ENCODE measurements around the gene ANAPC2.
A peak's percentile ranks its signal among the peaks of the same experiment; 100 is the strongest.

Gene ANAPC2, protein sequence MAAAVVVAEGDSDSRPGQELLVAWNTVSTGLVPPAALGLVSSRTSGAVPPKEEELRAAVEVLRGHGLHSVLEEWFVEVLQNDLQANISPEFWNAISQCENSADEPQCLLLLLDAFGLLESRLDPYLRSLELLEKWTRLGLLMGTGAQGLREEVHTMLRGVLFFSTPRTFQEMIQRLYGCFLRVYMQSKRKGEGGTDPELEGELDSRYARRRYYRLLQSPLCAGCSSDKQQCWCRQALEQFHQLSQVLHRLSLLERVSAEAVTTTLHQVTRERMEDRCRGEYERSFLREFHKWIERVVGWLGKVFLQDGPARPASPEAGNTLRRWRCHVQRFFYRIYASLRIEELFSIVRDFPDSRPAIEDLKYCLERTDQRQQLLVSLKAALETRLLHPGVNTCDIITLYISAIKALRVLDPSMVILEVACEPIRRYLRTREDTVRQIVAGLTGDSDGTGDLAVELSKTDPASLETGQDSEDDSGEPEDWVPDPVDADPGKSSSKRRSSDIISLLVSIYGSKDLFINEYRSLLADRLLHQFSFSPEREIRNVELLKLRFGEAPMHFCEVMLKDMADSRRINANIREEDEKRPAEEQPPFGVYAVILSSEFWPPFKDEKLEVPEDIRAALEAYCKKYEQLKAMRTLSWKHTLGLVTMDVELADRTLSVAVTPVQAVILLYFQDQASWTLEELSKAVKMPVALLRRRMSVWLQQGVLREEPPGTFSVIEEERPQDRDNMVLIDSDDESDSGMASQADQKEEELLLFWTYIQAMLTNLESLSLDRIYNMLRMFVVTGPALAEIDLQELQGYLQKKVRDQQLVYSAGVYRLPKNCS

DNA sequence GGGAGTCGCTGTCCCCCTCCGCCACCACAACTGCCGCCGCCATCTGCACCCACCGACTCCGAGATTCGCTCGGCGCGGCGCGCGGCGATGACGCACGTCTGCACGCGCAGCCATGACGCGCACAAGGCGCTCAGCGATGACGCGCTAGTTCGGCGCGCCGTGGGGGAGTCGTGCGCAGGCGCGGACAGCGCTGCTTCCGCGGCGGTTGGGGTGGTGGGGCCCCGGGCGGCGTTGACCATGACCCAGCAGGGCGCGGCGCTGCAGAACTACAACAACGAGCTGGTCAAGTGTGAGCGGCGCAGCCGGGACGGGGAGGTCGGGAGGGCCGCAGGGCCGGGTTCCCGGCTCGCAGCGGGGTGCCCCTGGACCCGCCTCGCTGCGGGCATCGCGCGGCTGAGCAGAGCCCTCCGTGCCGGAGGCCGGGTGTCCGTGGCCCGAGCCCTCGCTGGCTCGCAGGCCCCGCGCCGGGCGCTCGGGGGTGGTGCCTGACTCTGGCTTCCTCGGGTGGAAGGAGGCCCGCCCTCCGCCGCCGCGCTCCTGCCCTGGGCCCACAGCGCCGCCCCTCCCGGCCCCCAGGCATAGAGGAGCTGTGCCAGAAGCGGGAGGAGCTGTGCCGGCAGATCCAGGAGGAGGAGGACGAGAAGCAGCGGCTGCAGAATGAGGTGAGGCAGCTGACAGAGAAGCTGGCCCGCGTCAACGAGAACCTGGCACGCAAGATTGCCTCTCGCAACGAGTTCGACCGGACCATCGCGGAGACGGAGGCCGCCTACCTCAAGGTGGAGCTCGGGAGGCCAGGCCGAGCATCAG, at the start of gene ANAPC2, which contains the start of gene SSNA1:
ANAPC2 (minus strand) TSS at position 71 of the 807 bp plus-strand sequence; CDS start at position 43, 28 bp downstream.
SSNA1 (plus strand) TSS at position 187 of the 807 bp plus-strand sequence; CDS start at position 238, 51 bp downstream.
- Histone ChIP-seq H3K9ac (ENCODE audit: low read depth in 1 of 2, low read length in 2 of 2) (peak within 1 kb of the TSS; percentile 86 to 91), H3K27me3 (ENCODE audit: control insufficient read depth in 2 of 2, insufficient read depth in 2 of 2, low read length in 2 of 2) (no peaks in the 10 kb centered on the region), H3K36me3 (ENCODE audit: control insufficient read depth in 2 of 2, insufficient read depth in 2 of 2, low read length in 2 of 2) (peaks cover 44 to 51% of the 10 kb centered on the region in 2 donors), H3K27ac (ENCODE audit: low read depth in 2 of 2, low read length in 2 of 2) (peak within 1 kb of the TSS; percentile 94 to 97), H3K9me3 (ENCODE audit: control insufficient read depth in 2 of 2, low read length in 2 of 2) (no peaks in the 10 kb centered on the region), H3K4me3 (ENCODE audit: low read length in 2 of 2) (peak within 1 kb of the TSS; percentile 84 to 97), H3K4me1 (ENCODE audit: control insufficient read depth in 2 of 2, insufficient read depth in 2 of 2, low read length in 2 of 2) (peaks cover 41% of the 10 kb centered on the region in 2 donors)

DNA sequence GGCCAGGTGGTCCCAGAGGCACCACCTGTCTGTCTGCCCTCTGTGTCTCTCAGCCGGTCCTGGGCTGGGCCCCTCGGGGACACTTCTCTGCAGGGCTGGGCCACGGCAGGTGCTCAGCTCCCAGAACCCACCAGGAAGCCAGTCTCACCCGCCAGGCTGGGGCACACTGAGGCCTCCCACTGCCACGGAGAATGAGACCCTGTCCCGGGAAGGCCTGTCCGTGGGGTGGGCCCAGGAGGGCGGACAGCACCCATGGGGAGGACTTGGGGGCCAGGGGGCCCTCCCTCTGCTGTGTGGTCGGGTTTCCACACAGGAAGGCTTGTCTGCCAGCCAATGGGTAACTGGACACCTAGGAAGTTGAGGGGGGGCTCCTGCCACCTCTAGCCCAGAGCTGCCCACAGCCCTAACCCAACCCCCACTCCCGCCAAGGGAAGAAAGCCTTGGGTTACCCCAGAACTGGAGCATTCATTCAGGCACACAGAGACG, 48.6 kb upstream of the ANAPC2 start:
- peaks cover 11 to 22% of the 10 kb centered on the region in 2 donors for H3K27me3 ChIP-seq (ENCODE audit: control insufficient read depth in 2 of 2, insufficient read depth in 2 of 2, low read length in 2 of 2)
- H3K9me3 ChIP-seq (ENCODE audit: control insufficient read depth in 2 of 2, low read length in 2 of 2): no peaks in the 10 kb centered on the region
- H3K4me1 ChIP-seq (ENCODE audit: control insufficient read depth in 2 of 2, insufficient read depth in 2 of 2, low read length in 2 of 2): peaks cover 36 to 43% of the 10 kb centered on the region in 2 donors
- peak overlapping the region; percentile 63 to 65 for H3K9ac ChIP-seq (ENCODE audit: low read depth in 1 of 2, low read length in 2 of 2)
- peak overlapping the region; percentile 75 to 80 for H3K27ac ChIP-seq (ENCODE audit: low read depth in 2 of 2, low read length in 2 of 2)
- peak overlapping the region; percentile 13 to 50 for H3K4me3 ChIP-seq (ENCODE audit: low read length in 2 of 2)
- peaks cover 0 to under 1% of the 10 kb centered on the region in 2 donors for H3K36me3 ChIP-seq (ENCODE audit: control insufficient read depth in 2 of 2, insufficient read depth in 2 of 2, low read length in 2 of 2)

DNA sequence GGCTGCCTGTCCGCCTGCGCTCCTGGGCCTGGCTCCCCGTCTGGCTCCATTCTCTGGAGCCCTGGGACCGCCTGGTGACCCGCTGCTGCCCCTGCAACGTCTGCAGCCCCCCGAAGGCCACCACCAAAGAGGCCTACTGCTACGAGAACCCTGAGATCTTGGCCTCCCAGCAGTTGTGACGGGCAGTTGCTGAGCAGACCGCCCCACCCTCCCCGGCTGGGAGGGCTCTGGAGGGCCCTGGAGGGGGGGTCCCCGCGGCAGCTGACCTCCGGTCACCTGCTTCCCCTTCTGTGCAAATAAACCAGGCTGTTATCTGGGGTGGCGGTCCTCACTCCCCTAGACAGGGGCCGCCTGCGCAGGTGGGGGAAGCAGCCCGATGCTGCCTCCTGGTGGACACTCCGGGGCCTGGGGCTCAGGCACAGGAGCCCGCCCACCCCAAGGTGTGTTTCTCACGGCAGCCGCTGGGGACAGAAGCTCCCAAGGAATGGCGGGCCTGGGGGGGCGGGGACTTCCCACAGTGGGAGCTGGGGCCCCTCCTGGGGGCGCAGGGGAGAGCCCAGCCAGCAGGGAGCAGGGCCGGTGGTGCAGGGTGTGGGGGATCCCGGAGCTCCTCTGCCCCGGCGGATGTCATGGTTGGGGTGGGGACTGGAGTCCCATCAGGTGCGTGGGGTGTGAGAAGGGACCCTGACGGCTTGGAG, 48.0 kb upstream of the ANAPC2 start:
- Histone ChIP-seq H3K27me3 (ENCODE audit: control insufficient read depth in 2 of 2, insufficient read depth in 2 of 2, low read length in 2 of 2) (peaks cover 11 to 28% of the 10 kb centered on the region in 2 donors), H3K4me3 (ENCODE audit: low read length in 2 of 2) (peak overlapping the region; percentile 13 to 50), H3K27ac (ENCODE audit: low read depth in 2 of 2, low read length in 2 of 2) (peak overlapping the region in 1 of 2 donors; percentile 23), H3K9ac (ENCODE audit: low read depth in 1 of 2, low read length in 2 of 2) (peak overlapping the region; percentile 63 to 65), H3K36me3 (ENCODE audit: control insufficient read depth in 2 of 2, insufficient read depth in 2 of 2, low read length in 2 of 2) (no peaks in the 10 kb centered on the region), H3K4me1 (ENCODE audit: control insufficient read depth in 2 of 2, insufficient read depth in 2 of 2, low read length in 2 of 2) (peaks cover 36 to 43% of the 10 kb centered on the region in 2 donors), H3K9me3 (ENCODE audit: control insufficient read depth in 2 of 2, low read length in 2 of 2) (no peaks in the 10 kb centered on the region)

DNA sequence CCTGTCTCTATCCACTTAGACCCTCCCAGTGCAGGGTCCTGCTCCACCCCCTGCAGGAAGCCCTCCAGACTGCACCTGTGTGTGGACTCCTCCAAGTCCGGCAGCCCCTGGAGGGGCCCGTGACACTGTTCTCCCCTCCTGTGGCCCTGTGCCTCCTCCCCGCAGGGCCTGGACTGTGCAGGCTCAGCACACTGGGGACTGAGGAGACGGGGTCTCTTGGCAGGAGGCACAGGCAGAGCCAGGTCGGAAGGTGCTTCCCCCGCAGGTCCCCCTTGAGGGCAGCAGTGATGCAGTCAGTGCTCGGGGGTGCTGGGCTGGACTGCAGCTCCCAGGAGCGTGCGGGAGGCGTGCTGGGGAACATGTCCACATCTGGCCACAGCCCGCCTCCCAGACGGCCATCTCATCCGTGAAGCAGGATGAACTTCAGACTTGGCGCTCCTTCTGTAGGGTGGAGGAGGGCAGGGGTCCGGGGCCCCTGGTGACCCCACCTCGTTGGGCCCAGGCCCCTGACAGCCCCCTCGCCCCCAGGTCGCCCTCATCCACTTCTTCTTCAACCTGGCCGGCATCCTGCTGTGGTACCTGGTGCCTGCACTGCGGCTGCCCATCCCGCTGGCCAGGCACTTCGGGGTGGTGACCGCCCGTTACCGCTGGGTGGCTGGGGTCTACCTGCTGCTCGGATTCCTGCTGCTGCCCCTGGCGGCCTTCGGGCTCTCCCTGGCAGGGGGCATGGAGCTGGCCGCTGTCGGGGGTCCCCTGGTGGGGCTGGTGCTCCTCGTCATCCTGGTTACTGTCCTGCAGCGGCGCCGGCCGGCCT, 47.3 kb upstream of the ANAPC2 start:
- no peaks in the 10 kb centered on the region for H3K9me3 ChIP-seq (ENCODE audit: control insufficient read depth in 2 of 2, low read length in 2 of 2)
- peak overlapping the region in 1 of 2 donors; percentile 65 for H3K9ac ChIP-seq (ENCODE audit: low read depth in 1 of 2, low read length in 2 of 2)
- H3K4me1 ChIP-seq (ENCODE audit: control insufficient read depth in 2 of 2, insufficient read depth in 2 of 2, low read length in 2 of 2): peaks cover 36 to 43% of the 10 kb centered on the region in 2 donors
- peaks cover 13 to 29% of the 10 kb centered on the region in 2 donors for H3K27me3 ChIP-seq (ENCODE audit: control insufficient read depth in 2 of 2, insufficient read depth in 2 of 2, low read length in 2 of 2)
- H3K4me3 ChIP-seq (ENCODE audit: low read length in 2 of 2): no peak overlapping the region
- H3K27ac ChIP-seq (ENCODE audit: low read depth in 2 of 2, low read length in 2 of 2): no peak overlapping the region
- no peaks in the 10 kb centered on the region for H3K36me3 ChIP-seq (ENCODE audit: control insufficient read depth in 2 of 2, insufficient read depth in 2 of 2, low read length in 2 of 2)

DNA sequence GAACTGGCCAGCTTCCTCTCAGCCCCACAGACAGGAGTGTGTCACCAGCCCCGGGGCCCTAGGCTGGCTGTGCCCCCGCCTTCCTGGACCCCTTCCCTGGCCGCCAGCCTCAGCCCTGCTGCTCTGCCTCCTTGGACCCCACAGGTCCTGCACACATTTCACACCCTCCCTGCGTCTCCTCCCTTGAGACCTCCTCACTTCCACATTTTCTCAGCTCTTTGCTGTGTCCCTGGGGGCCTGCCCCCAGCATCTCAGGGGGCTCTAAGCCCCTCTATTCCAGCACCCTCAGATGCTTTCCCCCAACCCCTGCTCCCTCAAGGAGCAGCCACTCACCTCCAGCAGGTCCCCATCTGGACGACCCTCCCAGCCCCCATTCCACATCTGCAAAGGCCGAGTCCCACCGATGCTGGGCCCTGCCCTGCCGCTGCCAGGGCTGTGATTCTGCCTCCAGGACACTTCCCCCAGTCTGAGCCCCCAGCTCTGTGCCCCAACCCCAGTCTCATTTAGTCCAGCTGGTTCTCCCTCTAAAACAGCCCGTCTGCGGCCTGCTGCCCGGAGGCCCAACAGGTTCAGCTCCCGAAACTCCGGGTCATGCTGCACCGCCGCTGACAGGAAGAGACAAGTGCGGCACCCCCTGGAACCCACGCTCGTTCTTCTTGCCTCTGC, 46.5 kb upstream of the ANAPC2 start:
- Histone ChIP-seq H3K9me3 (ENCODE audit: control insufficient read depth in 2 of 2, low read length in 2 of 2) (no peaks in the 10 kb centered on the region), H3K27ac (ENCODE audit: low read depth in 2 of 2, low read length in 2 of 2) (no peak overlapping the region), H3K4me3 (ENCODE audit: low read length in 2 of 2) (no peak overlapping the region), H3K36me3 (ENCODE audit: control insufficient read depth in 2 of 2, insufficient read depth in 2 of 2, low read length in 2 of 2) (no peaks in the 10 kb centered on the region), H3K9ac (ENCODE audit: low read depth in 1 of 2, low read length in 2 of 2) (no peak overlapping the region), H3K4me1 (ENCODE audit: control insufficient read depth in 2 of 2, insufficient read depth in 2 of 2, low read length in 2 of 2) (peaks cover 38 to 42% of the 10 kb centered on the region in 2 donors), H3K27me3 (ENCODE audit: control insufficient read depth in 2 of 2, insufficient read depth in 2 of 2, low read length in 2 of 2) (peaks cover 13 to 31% of the 10 kb centered on the region in 2 donors)

DNA sequence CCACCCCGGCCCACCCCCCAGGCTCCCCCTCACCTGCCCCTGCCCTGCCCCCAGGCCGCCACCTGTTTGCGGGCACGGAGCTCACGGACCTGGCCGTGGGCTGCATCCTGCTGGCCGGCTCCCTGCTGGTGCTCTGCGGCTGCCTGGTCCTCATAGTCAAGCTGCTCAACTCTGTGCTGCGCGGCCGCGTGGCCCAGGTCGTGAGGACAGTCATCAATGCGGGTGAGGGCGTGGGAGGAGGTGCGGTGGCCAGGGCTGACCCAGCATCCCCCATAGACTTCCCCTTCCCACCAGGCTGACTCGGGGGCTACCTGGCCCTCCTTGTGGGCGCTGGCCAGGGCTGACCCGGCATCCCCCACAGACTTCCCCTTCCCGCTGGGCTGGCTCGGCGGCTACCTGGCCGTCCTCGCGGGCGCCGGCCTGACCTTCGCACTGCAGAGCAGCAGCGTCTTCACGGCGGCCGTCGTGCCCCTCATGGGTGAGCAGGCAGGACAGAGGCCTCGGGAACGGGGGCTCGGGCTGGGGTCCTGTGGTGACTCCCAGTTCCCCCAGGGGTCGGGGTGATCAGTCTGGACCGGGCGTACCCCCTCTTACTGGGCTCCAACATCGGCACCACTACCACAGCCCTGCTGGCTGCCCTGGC, 45.8 kb upstream of the ANAPC2 start:
- Histone ChIP-seq H3K27me3 (ENCODE audit: control insufficient read depth in 2 of 2, insufficient read depth in 2 of 2, low read length in 2 of 2) (peaks cover 14 to 36% of the 10 kb centered on the region in 2 donors), H3K4me1 (ENCODE audit: control insufficient read depth in 2 of 2, insufficient read depth in 2 of 2, low read length in 2 of 2) (peaks cover 42 to 47% of the 10 kb centered on the region in 2 donors), H3K9me3 (ENCODE audit: control insufficient read depth in 2 of 2, low read length in 2 of 2) (no peaks in the 10 kb centered on the region), H3K27ac (ENCODE audit: low read depth in 2 of 2, low read length in 2 of 2) (no peak overlapping the region), H3K9ac (ENCODE audit: low read depth in 1 of 2, low read length in 2 of 2) (no peak overlapping the region), H3K4me3 (ENCODE audit: low read length in 2 of 2) (no peak overlapping the region), H3K36me3 (ENCODE audit: control insufficient read depth in 2 of 2, insufficient read depth in 2 of 2, low read length in 2 of 2) (no peaks in the 10 kb centered on the region)

DNA sequence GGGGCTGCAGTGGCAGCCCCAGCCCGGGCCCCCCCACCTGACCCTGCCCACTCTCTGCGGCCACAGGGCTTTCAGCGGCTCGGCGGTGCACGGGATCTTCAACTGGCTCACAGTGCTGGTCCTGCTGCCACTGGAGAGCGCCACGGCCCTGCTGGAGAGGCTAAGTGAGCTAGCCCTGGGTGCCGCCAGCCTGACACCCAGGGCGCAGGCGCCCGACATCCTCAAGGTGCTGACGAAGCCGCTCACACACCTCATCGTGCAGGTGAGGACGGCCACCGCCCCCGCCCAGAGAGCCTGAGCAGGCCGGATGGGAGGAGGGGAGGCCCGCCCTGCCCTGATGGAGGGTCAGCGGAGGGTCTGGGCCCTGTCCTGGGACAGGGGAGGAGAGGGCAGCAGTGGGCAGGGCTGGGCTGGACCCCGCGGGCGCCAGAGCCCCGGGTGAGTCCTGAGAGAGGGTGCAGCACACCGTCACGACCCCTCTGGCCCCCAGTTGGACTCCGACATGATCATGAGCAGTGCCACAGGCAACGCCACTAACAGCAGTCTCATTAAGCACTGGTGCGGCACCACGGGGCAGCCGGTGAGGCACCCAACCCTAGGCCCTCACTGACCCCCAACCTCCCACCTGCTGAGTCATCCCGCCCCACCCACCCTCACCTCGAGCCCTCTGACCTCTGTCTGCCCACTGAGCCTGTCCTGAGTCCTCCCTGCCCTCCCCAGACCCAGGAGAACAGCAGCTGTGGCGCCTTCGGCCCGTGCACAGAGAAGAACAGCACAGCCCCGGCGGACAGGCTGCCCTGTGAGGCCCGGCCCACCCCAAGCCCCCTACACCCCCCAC, 45.0 kb upstream of the ANAPC2 start:
- Histone ChIP-seq H3K4me1 (ENCODE audit: control insufficient read depth in 2 of 2, insufficient read depth in 2 of 2, low read length in 2 of 2) (peaks cover 34 to 43% of the 10 kb centered on the region in 2 donors), H3K27ac (ENCODE audit: low read depth in 2 of 2, low read length in 2 of 2) (no peak overlapping the region), H3K36me3 (ENCODE audit: control insufficient read depth in 2 of 2, insufficient read depth in 2 of 2, low read length in 2 of 2) (no peaks in the 10 kb centered on the region), H3K9me3 (ENCODE audit: control insufficient read depth in 2 of 2, low read length in 2 of 2) (no peaks in the 10 kb centered on the region), H3K9ac (ENCODE audit: low read depth in 1 of 2, low read length in 2 of 2) (no peak overlapping the region), H3K4me3 (ENCODE audit: low read length in 2 of 2) (no peak overlapping the region), H3K27me3 (ENCODE audit: control insufficient read depth in 2 of 2, insufficient read depth in 2 of 2, low read length in 2 of 2) (peaks cover 17 to 44% of the 10 kb centered on the region in 2 donors)

Measured in mucosa of rectum (tissue), 2 donors.